ENCODE results near the gene SH3TC2.

SH3TC2 gene

GRCh38 chr5:149004559-149004958 lies 58.3 kb downstream of the SH3TC2 start:
- in situ Hi-C loops (cut with HindIII; ENCODE audit: low sequenced_read_pairs) = loop anchor here (10.0 kb wide), 1 partner anchor 90 kb away; no protein-coding TSS in a partner anchor

GRCh38 chr5:149002761-149003689 lies 59.8 kb downstream of the SH3TC2 start:
- in situ Hi-C loops (cut with HindIII; ENCODE audit: low sequenced_read_pairs) = loop anchor here (10.0 kb wide), 1 partner anchor 88 kb away; no protein-coding TSS in a partner anchor

GRCh38 chr5:149002053-149002452 lies 60.8 kb downstream of the SH3TC2 start:
- in situ Hi-C loops (cut with HindIII; ENCODE audit: low sequenced_read_pairs) = loop anchor here (10.0 kb wide), 1 partner anchor 87 kb away; no protein-coding TSS in a partner anchor

GRCh38 chr5:149001162-149001561 lies 61.7 kb downstream of the SH3TC2 start:
- in situ Hi-C loops (cut with HindIII; ENCODE audit: low sequenced_read_pairs) = loop anchor here (10.0 kb wide), 1 partner anchor 86 kb away; no protein-coding TSS in a partner anchor

- in situ Hi-C loops (cut with HindIII; ENCODE audit: low sequenced_read_pairs) = loop anchor here (5.0 to 25.0 kb wide), 3 partner anchors 85 to 263 kb away; partner anchors contain the start of gene AFAP1L1
These were observed 63.1 kb downstream of the SH3TC2 start for GRCh38 chr5:148999741-149000140.

GRCh38 chr5:148998174-148998797 lies 64.6 kb downstream of the SH3TC2 start:
- in situ Hi-C loops (cut with HindIII; ENCODE audit: low sequenced_read_pairs) = loop anchor here (5.0 to 25.0 kb wide), 2 partner anchors 256 to 264 kb away; partner anchors contain the start of gene AFAP1L1

- in situ Hi-C loops (cut with HindIII; ENCODE audit: low sequenced_read_pairs) = loop anchor here (5.0 to 25.0 kb wide), 2 partner anchors 254 to 266 kb away; partner anchors contain the start of gene AFAP1L1
These were observed 66.6 kb downstream of the SH3TC2 start for GRCh38 chr5:148996270-148996669.

GRCh38 chr5:148995791-148996190 lies 67.1 kb downstream of the SH3TC2 start:
- in situ Hi-C loops (cut with HindIII; ENCODE audit: low sequenced_read_pairs) = loop anchor here (5.0 to 25.0 kb wide), 2 partner anchors 253 to 267 kb away; partner anchors contain the start of gene AFAP1L1

GRCh38 chr5:148993283-148993936 lies 69.5 kb downstream of the SH3TC2 start:
- in situ Hi-C loops (cut with HindIII; ENCODE audit: low sequenced_read_pairs) = loop anchor here (25.0 kb wide), 1 partner anchor 269 kb away; the partner anchor contains the start of gene AFAP1L1

GRCh38 chr5:148992265-148992664 lies 70.6 kb downstream of the SH3TC2 start:
- in situ Hi-C loops (cut with HindIII; ENCODE audit: low sequenced_read_pairs) = loop anchor here (25.0 kb wide), 1 partner anchor 270 kb away; the partner anchor contains the start of gene AFAP1L1

- in situ Hi-C loops (cut with HindIII; ENCODE audit: low sequenced_read_pairs) = loop anchor here (25.0 kb wide), 1 partner anchor 271 kb away; the partner anchor contains the start of gene AFAP1L1
These were observed 71.3 kb downstream of the SH3TC2 start for GRCh38 chr5:148991566-148991965.

- in situ Hi-C loops (cut with HindIII; ENCODE audit: low sequenced_read_pairs) = loop anchor here (25.0 kb wide), 1 partner anchor 271 kb away; the partner anchor contains the start of gene AFAP1L1
These were observed 72.0 kb downstream of the SH3TC2 start for GRCh38 chr5:148990817-148991216.

GRCh38 chr5:148989567-148989966 lies 73.3 kb downstream of the SH3TC2 start:
- in situ Hi-C loops (cut with HindIII; ENCODE audit: low sequenced_read_pairs) = loop anchor here (25.0 kb wide), 1 partner anchor 273 kb away; the partner anchor contains the start of gene AFAP1L1

GRCh38 chr5:148988328-148988727 lies 74.5 kb downstream of the SH3TC2 start:
- in situ Hi-C loops (cut with HindIII; ENCODE audit: low sequenced_read_pairs) = loop anchor here (25.0 kb wide), 1 partner anchor 274 kb away; the partner anchor contains the start of gene AFAP1L1

GRCh38 chr5:148986636-148987035 lies 76.2 kb downstream of the SH3TC2 start:
- in situ Hi-C loops (cut with HindIII; ENCODE audit: low sequenced_read_pairs) = loop anchor here (25.0 kb wide), 1 partner anchor 276 kb away; the partner anchor contains the start of gene AFAP1L1

- in situ Hi-C loops (cut with HindIII; ENCODE audit: low sequenced_read_pairs) = loop anchor here (5.0 to 25.0 kb wide), 2 partner anchors 77 to 278 kb away; partner anchors contain the start of gene AFAP1L1
These were observed 78.5 kb downstream of the SH3TC2 start for GRCh38 chr5:148984345-148984744.

- in situ Hi-C loops (cut with HindIII; ENCODE audit: low sequenced_read_pairs) = loop anchor here (5.0 to 25.0 kb wide), 2 partner anchors 74 to 281 kb away; partner anchors contain the start of gene AFAP1L1
These were observed 81.5 kb downstream of the SH3TC2 start for GRCh38 chr5:148981353-148981752.

- in situ Hi-C loops (cut with HindIII; ENCODE audit: low sequenced_read_pairs) = loop anchor here (5.0 to 25.0 kb wide), 2 partner anchors 73 to 282 kb away; partner anchors contain the start of gene AFAP1L1
These were observed 82.1 kb downstream of the SH3TC2 start for GRCh38 chr5:148980731-148981130.

- in situ Hi-C loops (cut with HindIII; ENCODE audit: low sequenced_read_pairs) = loop anchor here (25.0 kb wide), 1 partner anchor 283 kb away; the partner anchor contains the start of gene AFAP1L1
These were observed 83.7 kb downstream of the SH3TC2 start for GRCh38 chr5:148979083-148979723.
